ENCODE results near the gene TEAD2.

The TEAD2 gene

GRCh38 chr19:49362048-49362928, at the start of gene TEAD2:
Gene TEAD2 (minus strand): TSS chr19:49362416. CDS start chr19:49360075, 2,341 bp downstream.
- DNase-seq: no peak

DNA sequence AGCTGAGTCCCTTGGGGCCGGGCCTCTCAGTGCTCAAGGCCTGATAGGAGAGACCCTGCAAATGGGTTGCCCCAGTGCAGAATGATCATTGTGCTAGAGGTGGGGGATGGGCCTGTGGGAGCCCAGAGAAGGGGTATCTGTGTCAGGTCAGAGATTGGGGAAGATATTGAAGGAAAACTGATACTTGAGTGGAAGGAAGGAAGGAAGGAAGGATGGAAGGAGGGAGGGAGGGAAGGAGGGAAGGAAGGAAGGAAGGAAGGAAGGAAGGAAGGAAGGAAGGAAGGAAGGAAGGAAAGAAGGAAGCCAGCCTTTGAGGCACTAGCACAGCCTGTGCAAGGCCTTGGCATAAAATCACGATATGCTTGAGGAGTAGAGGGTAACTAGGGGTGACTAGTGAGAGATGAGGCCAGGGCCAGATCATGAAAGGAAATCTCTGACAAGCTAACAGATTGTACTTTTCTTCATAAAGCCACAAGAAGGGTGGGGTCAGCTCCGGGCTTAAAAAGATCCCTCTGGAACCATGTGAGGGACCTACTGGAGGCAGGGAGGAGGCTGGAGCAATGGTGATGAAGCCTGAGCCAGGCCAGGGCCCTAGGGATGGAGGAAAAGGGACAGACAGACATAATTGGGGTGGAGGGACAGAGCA, 49.6 kb upstream of the TEAD2 start:
- DNase-seq: no peak

DNA sequence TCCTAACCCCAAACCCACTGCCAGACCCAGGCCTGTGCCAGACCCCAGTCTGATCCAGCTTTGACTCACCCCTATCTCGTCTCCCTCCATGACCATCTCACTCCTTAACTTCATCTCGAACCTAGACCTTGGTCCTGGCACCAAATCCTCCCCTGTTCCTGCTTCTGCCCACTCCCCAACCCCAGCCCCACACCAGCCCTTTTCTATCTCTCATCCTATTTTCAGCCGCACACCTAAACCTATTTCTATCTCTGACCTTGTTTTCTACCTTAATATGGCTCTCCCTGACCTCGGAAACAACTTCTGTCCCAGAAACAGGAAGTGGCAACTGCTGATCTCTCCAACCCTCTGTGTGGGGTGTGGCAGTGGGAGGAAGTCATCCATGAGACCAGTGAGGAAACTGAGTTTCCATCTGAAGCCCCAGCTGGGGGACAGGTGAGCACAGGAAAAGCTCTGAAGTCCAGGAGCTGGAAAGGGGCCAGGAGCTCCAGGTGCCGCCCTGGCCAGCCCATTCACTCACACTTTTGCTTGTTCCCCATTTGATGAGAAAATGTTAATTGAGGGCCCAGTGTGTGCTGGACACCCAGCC, 47.3 kb upstream of the TEAD2 start:
- DNase-seq: no peak

GRCh38 chr19:49408816-49409440, 46.7 kb upstream of the TEAD2 start:
- no peak for DNase-seq

DNA sequence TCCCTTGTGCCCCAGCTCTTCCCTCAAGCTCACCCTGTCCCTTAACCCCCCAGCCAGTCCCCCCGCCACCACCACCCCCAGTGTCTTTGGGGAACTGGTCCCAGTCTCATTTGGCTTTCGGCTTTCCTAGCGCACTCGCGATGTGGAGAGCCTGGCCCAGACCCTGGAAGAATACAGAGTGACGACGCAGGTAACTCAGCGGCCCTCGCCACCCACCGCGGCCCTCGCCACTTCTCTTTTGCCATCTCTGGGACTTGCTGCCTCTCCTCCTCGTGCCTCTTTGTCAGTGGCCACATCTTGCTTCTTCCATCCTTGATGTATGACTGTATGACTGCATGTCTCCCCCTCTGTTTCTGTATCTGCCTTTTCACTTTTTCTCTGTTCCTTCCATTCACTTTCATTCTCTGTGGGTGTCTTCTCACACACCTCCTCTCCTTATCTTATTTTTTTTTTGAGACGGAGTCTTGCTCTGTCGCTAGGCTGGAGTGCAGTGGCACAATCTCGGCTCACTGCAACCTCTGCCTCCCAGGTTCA, 45.3 kb upstream of the TEAD2 start:
- no peak for DNase-seq

GRCh38 chr19:49407079-49407478, 44.9 kb upstream of the TEAD2 start:
- no peak for DNase-seq

- peak; percentile 59 for DNase-seq
Observed at GRCh38 chr19:49403404-49404187, 41.4 kb upstream of the TEAD2 start.

DNA sequence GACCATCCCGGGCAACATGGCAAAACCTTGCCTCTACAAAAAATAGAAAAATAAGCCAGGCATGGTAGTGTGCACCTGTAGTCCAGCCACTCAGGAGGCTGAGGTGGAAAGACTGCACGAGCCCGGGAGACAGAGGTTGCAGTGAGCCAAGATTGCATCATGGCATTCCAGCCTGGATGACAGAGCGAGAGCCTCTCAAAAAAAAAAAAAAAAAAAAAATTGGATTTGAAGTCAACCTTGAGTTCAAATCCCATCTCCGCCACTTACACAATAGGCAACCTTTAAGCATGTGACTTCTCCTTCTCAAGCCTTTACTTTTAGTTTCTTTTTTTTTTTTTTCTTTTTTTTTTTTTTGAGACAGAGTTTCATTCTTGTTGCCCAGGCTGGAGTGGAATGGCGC, 37.8 kb upstream of the TEAD2 start:
- DNase-seq: no peak

DNA sequence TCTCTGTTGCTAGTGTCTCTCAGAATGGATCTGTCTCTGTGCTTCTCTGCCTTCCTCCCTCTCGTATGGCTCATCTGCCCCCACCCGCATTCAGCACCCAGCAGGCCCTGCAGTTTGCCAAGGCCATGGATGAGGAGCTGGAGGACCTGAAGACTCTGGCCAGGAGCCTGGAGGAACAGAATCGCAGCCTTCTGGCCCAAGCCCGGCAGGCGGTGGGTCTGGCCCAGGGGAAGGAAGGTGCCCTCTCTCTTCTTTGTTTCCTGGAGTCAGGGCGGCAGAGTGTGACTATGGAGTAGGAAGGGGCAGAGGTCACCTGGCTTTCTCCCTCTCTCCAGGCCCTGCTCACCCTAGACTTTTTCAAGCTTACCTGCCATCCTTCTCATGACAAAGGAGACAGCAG, 36.7 kb upstream of the TEAD2 start:
- DNase-seq: no peak

DNA sequence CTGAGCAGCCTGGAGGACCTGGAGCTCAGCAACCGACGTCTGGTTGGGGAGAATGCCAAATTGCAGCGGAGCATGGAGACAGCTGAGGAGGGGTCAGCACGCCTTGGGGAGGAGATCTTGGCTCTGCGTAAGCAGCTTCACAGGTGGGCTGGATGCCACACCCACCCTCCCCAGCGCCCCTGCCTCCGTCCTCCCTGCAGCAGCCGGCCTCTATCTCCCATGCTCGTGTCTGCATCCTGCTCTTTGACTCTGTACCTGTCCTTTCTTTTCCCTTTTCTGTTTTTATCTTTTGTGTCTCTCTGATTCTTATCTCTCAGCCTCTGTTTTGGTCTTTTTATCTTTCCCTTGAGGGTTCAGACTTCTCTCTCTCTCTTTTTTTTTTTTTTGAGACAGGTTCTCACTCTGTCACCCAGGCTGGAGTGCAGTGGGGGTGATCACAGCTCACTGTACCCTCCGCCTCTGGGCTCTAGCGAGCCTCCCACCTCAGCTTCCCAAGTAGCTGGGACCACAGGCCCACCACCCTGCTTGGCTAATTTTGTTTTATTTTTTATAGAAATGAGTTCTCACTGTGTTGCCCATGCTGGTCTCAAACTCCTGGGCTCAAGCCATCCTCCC, 35.9 kb upstream of the TEAD2 start:
- DNase-seq: no peak

DNA sequence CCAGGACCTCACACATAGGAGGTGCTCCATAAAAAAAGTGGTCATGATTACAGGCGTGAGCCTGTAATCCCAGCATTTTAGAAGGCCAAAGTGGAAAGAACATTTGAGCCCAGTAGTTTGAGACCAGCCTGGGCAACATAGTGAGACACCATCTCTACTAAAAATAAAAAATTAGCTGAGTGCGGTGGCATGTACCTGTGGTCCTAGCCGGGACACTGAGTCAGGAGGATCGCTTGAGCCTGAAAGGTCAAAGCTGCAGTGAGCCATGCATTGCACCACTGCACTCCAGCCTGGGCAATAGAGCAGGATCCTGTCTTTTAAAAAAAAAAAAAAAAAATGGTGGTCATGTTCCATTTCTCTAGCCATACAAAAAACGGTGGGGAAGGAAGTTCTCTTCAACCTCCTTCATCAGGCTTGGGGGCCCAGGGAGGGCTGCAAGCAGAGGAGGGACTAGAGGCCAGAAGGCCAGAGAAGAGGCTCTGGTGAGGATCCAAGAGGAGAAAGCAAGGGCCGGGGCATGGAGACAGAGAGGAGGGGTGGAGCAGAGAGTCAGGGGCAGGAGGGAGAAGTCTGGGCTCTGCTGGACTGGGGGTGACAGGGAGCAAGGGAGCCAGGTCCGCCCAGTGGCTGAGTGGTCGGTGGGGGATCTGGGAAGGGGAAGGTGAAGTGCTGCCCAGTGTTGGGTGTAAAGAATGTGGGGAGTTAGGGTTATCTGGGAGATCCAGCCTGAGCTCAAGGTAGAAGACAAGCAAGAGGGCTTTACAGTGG, 34.7 kb upstream of the TEAD2 start:
- no peak for DNase-seq

DNA sequence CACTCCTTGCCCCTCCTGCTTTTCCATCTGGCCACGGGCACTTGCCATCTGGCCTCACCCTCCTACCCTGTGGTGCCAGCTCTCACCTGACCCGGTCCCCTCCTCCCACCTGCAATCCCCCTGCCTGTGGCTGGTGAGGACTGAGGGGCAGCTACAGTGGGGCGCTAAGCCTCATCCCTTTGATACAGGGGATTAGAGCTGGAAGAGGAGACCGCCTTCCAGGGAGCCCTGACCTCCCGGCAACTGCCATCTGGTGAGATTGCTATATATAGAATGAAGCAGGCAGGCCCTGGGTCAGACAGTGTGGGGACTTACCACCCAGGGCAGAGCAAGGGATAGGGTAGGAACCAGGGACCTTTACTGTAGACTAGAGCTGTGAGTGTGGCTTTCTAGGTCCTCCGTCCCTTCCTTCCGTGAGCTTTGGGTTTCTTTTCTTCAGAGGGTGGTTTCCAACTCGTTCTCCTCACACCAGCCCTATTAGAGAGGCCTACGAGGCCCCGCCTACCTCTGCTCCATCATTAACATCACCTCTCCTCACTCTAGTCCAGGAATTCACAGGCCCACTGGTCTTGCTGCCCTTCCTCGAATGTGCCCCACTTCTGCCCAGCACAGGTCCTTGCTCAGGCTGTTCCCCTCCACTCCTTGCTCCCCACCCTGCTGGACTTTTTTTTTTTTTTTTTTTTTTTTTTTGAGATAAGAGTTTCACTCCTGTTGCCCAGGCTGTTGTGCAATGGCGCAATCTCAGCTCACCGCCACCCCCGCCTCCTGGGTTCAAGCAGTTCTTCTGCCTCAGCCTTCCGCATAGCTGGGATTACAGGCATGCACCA, 33.6 kb upstream of the TEAD2 start:
- DNase-seq: no peak

DNA sequence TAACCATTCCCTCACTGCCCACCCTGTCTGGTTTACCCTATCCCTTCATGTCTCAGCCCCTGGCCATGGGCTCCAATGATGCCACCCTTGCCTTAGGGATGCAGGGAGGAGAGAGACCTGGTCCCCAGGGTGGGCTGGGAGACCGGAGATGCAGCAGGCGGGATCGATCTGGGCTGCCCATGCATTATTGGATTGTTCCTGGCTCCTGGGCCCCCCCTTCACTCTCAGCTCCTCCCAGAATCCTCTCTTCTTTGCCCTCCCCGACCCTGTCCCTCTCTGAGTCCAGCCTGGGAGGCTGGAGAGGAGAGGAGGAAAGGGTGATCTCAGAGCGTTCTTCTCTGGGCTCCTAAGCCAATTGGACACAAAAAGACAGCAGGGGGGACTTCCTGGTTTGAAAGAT, 31.7 kb upstream of the TEAD2 start:
- no peak for DNase-seq

GRCh38 chr19:49391581-49392399, 29.6 kb upstream of the TEAD2 start:
- DNase-seq: peak; percentile 66

DNA sequence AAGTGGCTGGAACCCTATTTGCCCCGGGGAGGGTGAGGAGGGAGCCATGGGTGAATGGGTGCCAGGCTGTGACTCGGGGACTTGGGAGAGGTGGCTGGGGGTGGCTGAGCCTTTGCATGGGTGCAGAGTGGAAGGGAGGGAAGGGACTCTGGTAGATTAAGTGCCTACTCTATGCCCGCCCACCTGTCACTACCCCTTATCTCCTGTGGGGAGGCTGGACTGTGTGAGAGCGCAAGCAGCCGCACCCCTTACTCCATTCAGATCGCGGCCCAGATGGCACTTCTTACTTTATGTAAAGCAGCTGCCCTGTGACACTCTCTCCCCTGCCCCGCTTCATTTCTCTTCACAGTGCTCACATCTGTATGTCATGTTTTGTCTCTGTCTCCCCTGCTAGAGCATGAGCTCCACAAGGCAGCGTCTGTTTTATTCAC, 28.7 kb upstream of the TEAD2 start:
- no peak for DNase-seq

DNA sequence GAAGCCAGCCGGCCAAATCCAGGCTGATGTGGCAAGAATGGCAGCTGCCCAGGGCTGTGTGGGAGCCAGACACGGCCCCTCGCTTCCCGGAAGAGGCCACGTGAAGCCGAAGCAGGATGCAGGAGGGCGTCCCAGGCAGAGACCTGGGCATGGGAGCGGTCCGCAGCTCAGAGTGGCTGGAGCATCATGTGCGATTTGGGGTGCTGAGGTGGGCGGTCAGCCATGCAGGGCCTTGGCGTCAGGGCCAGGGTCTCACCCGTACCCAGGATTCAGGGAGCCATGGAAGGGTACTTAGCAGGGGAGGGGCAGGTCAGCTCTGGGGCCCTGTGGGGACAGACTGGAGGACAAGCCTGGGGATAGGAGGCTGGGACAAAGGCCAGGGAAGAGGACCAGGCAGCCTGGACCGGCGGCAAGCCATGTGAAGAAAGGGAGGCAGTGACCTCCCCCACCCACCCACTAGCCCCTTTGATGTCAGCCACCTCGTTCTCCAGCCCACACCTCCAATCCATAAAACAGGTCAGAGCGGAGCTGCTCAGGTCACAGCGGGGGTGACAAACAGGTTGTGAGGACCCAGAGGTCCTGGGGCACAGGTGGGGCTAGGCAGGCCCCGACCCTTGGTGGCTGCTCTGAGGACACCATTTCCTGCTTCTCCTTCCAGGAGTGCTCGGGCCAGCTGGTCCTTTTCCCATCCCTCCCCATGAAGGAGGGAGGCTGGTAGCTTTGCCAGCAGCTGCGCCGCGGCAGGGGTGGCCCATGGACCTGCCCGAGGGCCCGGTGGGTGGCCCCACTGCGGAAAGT, 28.1 kb upstream of the TEAD2 start:
- DNase-seq: no peak

GRCh38 chr19:49389406-49389805, 27.2 kb upstream of the TEAD2 start:
- DNase-seq: no peak

DNA sequence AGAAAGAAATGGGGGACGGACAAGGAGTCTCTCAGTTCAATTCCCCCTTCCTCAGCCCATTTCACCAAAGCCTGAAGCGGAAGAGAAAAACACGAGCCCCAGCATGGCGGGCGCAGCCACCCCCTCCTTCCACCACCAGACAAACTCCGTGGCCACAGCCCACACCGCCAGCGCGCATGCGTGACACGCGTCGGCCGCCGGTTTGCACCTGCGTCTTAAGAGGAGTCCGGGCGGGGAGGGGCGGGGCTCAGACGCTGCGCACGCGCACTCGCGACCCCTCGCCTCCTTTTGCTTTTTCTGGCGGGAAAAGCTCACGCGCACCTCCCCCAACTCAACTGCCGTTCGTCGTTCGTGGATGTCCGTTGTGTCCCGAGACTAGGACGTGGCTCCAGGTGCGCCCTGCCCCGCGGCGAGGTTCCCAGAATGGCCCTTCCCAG, 25.7 kb upstream of the TEAD2 start, which contains the start of gene KASH5:
Gene KASH5 (plus strand): TSS at position 314 of the 437 bp plus-strand sequence. CDS start 2,635 bp downstream, outside the sequence.
- peak; percentile 53 for DNase-seq

All from DMS153 (cell line).